Measurements from ENCODE around the gene HOXC12. TPM values are rescaled to one million over a fixed set of nuclear protein-coding genes. Genes with fewer than 3 reads are reported as not detected.
A peak's percentile ranks its signal among the peaks of the same experiment; 100 is the strongest.

Gene HOXC12
- total RNA-seq, 6 experiments from 2014 or later = not detected

- Histone ChIP-seq H3K27me3 (peaks cover 3 to 55% of the 10 kb centered on the region in 2 donors), H3K27ac (no peak overlapping the region), H3K4me1 (peaks cover 0 to 17% (median 2%) of the 10 kb centered on the region in 4 donors), H3K36me3 (no peaks in the 10 kb centered on the region), H3K4me3 (no peak overlapping the region), H3K9me3 (no peaks in the 10 kb centered on the region)
- intact Hi-C loops (cut with DNase I) = no loop called here
- peak in 2 of 4 donors; percentile 16 to 18 for ATAC-seq
- TF ChIP-seq POLR2A (IDR thresholded peaks at IDR 0.05) = no peak
- no peak for TF ChIP-seq CTCF (IDR thresholded peaks at IDR 0.05)
- WGBS (ENCODE audit: insufficient coverage, low coverage, low lambda C conversion rate, missing lambda C conversion rate) = 7% methylated on average over 27 of the region's 60 CpGs
- no peak for DNase-seq
Measured at GRCh38 chr12:53994264-53995001, 39.7 kb downstream of the HOXC12 start.

GRCh38 chr12:53995002-53995377 is 40.3 kb downstream of the HOXC12 start:
- H3K27me3 ChIP-seq = peaks cover 3 to 56% of the 10 kb centered on the region in 2 donors
- intact Hi-C loops (cut with DNase I) = no loop called here
- ATAC-seq = peak in 3 of 4 donors; percentile 8 to 26 (median 13)
- H3K9me3 ChIP-seq = no peaks in the 10 kb centered on the region
- peak overlapping the region in 2 of 3 donors; percentile 46 to 48 for H3K4me3 ChIP-seq
- DNase-seq = no peak
- H3K4me1 ChIP-seq = peaks cover 0 to 22% (median 2%) of the 10 kb centered on the region in 4 donors
- 6% methylated on average over 15 of the region's 17 CpGs for WGBS (ENCODE audit: insufficient coverage, low coverage, low lambda C conversion rate, missing lambda C conversion rate)
- H3K36me3 ChIP-seq = no peaks in the 10 kb centered on the region
- no peak overlapping the region for H3K27ac ChIP-seq
- TF ChIP-seq CTCF (IDR thresholded peaks at IDR 0.05) = no peak
- no peak for TF ChIP-seq POLR2A (IDR thresholded peaks at IDR 0.05)

- TF ChIP-seq CTCF (IDR thresholded peaks at IDR 0.05) (no peak), POLR2A (IDR thresholded peaks at IDR 0.05) (no peak)
- peak; percentile 39 to 70 (median 64) for ATAC-seq
- H3K4me3 ChIP-seq = peak overlapping the region; percentile 40 to 48 (median 46)
- H3K4me1 ChIP-seq = peaks cover 0 to 28% (median 2%) of the 10 kb centered on the region in 4 donors
- H3K27ac ChIP-seq = no peak overlapping the region
- no peak for DNase-seq
- H3K27me3 ChIP-seq = peaks cover 3 to 61% of the 10 kb centered on the region in 2 donors
- no peaks in the 10 kb centered on the region for H3K9me3 ChIP-seq
- 2% methylated on average over 39 of the region's 48 CpGs for WGBS (ENCODE audit: insufficient coverage, low coverage, low lambda C conversion rate, missing lambda C conversion rate)
- intact Hi-C loops (cut with DNase I) = no loop called here
- H3K36me3 ChIP-seq = no peaks in the 10 kb centered on the region
Measured at GRCh38 chr12:53995378-53996239, 40.9 kb downstream of the HOXC12 start.

- TF ChIP-seq POLR2A (IDR thresholded peaks at IDR 0.05) (no peak), CTCF (IDR thresholded peaks at IDR 0.05) (no peak)
- no peaks in the 10 kb centered on the region for H3K36me3 ChIP-seq
- 19% methylated on average over 25 of the region's 29 CpGs for WGBS (ENCODE audit: insufficient coverage, low coverage, low lambda C conversion rate, missing lambda C conversion rate)
- no peaks in the 10 kb centered on the region for H3K9me3 ChIP-seq
- H3K4me1 ChIP-seq = peaks cover 0 to 29% (median 2%) of the 10 kb centered on the region in 4 donors
- no peak overlapping the region for H3K27ac ChIP-seq
- ATAC-seq (peak in 1 of 4 donors; percentile 6), DNase-seq (no peak)
- peak overlapping the region; percentile 40 to 48 (median 46) for H3K4me3 ChIP-seq
- intact Hi-C loops (cut with DNase I) = no loop called here
- peaks cover 8 to 70% of the 10 kb centered on the region in 2 donors for H3K27me3 ChIP-seq
Measured at GRCh38 chr12:53996240-53997203, 41.8 kb downstream of the HOXC12 start.

Measured in right lobe of liver (tissue), 6 donors.